HEK293 (cell line): ENCODE results near the gene IKZF1.

Experiments used
- CTCF ChIP-seq: fragments of 450-650 bp; formaldehyde crosslinking; IDR thresholded peaks from 2 replicates; pipeline ENCODE4 v1.5.1; 2016; ENCODE audit warnings: missing biosample characterization, missing genetic modification characterization
- SP7 ChIP-seq: fragments of 450-650 bp; formaldehyde crosslinking; IDR thresholded peaks from 2 replicates; pipeline ENCODE4 v1.5.1; 2016; ENCODE audit warnings: missing biosample characterization, missing genetic modification characterization
- WT1 ChIP-seq: fragments of 450-650 bp; formaldehyde crosslinking; IDR thresholded peaks from 2 replicates; pipeline ENCODE4 v1.5.1; 2016; ENCODE audit warnings: missing biosample characterization, missing genetic modification characterization
- ZBTB20 ChIP-seq: fragments of 450-650 bp; formaldehyde crosslinking; IDR thresholded peaks from 2 replicates; pipeline ENCODE4 v1.5.1; 2016; ENCODE audit warnings: missing biosample characterization, missing genetic modification characterization
- ZBTB21 ChIP-seq: fragments of 450-650 bp; formaldehyde crosslinking; IDR thresholded peaks from 2 replicates; pipeline ENCODE4 v1.5.1; 2017; ENCODE audit warnings: missing biosample characterization, missing genetic modification characterization
- ZBTB8A ChIP-seq: fragments of 450-650 bp; formaldehyde crosslinking; IDR thresholded peaks from 2 replicates; pipeline ENCODE4 v1.5.1; 2016; ENCODE audit warnings: missing biosample characterization, missing genetic modification characterization
- ZIC2 ChIP-seq: fragments of 450-650 bp; formaldehyde crosslinking; IDR thresholded peaks from 2 replicates; pipeline ENCODE4 v1.5.1; 2016; ENCODE audit warnings: missing biosample characterization, missing genetic modification characterization
- ZNF146 ChIP-seq: fragments of 450-650 bp; formaldehyde crosslinking; IDR thresholded peaks from 2 replicates; pipeline ENCODE4 v1.5.1; 2016; ENCODE audit warnings: missing biosample characterization, missing genetic modification characterization
- ZNF274 ChIP-seq, 2 experiments: fragments of 200-500 bp in 1 of 2; fragments of 450-650 bp in 1 of 2; sonication (Bioruptor generic) in 1 of 2; formaldehyde crosslinking in 1 of 2; IDR thresholded peaks; 2 replicates each; pipeline versions ENCODE4 v1.5.1 to v1.6.1; 2014 to 2016; ENCODE audit warnings: borderline replicate concordance in 1 of 2, inconsistent platforms in 1 of 2, low read length in 1 of 2, missing biosample characterization in 1 of 2, missing genetic modification characterization in 1 of 2
- ZNF518A ChIP-seq: fragments of 450-650 bp; formaldehyde crosslinking; conservative IDR thresholded peaks from 2 replicates; pipeline ENCODE4 v1.5.1; 2016; ENCODE audit warnings: low read depth, missing biosample characterization, missing genetic modification characterization
- ZNF639 ChIP-seq: fragments of 450-650 bp; formaldehyde crosslinking; IDR thresholded peaks from 2 replicates; pipeline ENCODE4 v1.5.1; 2016; ENCODE audit warnings: missing biosample characterization, missing genetic modification characterization
- ZNF791 ChIP-seq: fragments of 450-650 bp; formaldehyde crosslinking; IDR thresholded peaks from 2 replicates; pipeline ENCODE4 v1.5.1; 2016; ENCODE audit warnings: missing biosample characterization, missing genetic modification characterization
- TF ChIP-seq, protein P1 (sequence below): fragments of 450-650 bp; formaldehyde crosslinking; conservative IDR thresholded peaks from 2 replicates; pipeline ENCODE4 v1.5.1; 2016; ENCODE audit warnings: low read depth, missing biosample characterization, missing genetic modification characterization
- TF ChIP-seq, protein P2 (sequence below): fragments of 450-650 bp; formaldehyde crosslinking; IDR thresholded peaks from 2 replicates; pipeline ENCODE4 v1.5.1; 2016; ENCODE audit warnings: missing biosample characterization, missing genetic modification characterization, low read depth

- TF ChIP-seq ZNF518A, result no peak
- no peak for TF ChIP-seq ZBTB21 (tag by site-specific recombination)
- TF ChIP-seq CTCF (tag by site-specific recombination), result no peak
- TF ChIP-seq ZNF639 (tag by site-specific recombination), result no peak
- TF ChIP-seq ZNF791 (tag by site-specific recombination), result no peak
- TF ChIP-seq ZBTB8A (tag by site-specific recombination), result no peak
- no peak for TF ChIP-seq ZIC2 (tag by site-specific recombination)
- TF ChIP-seq WT1, result no peak
- TF ChIP-seq ZNF146 (tag by site-specific recombination), result no peak
- TF ChIP-seq ZNF274 (IDR thresholded peaks at IDR 0.05; ENCODE audit: low read length), result no peak
- no peak for TF ChIP-seq ZNF274 (tag by site-specific recombination; IDR thresholded peaks at IDR 0.05; ENCODE audit: borderline replicate concordance)
- TF ChIP-seq, protein P1, sequence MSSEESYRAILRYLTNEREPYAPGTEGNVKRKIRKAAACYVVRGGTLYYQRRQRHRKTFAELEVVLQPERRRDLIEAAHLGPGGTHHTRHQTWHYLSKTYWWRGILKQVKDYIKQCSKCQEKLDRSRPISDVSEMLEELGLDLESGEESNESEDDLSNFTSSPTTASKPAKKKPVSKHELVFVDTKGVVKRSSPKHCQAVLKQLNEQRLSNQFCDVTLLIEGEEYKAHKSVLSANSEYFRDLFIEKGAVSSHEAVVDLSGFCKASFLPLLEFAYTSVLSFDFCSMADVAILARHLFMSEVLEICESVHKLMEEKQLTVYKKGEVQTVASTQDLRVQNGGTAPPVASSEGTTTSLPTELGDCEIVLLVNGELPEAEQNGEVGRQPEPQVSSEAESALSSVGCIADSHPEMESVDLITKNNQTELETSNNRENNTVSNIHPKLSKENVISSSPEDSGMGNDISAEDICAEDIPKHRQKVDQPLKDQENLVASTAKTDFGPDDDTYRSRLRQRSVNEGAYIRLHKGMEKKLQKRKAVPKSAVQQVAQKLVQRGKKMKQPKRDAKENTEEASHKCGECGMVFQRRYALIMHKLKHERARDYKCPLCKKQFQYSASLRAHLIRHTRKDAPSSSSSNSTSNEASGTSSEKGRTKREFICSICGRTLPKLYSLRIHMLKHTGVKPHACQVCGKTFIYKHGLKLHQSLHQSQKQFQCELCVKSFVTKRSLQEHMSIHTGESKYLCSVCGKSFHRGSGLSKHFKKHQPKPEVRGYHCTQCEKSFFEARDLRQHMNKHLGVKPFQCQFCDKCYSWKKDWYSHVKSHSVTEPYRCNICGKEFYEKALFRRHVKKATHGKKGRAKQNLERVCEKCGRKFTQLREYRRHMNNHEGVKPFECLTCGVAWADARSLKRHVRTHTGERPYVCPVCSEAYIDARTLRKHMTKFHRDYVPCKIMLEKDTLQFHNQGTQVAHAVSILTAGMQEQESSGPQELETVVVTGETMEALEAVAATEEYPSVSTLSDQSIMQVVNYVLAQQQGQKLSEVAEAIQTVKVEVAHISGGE (tag by site-specific recombination), result no peak
- no peak for TF ChIP-seq SP7 (tag by site-specific recombination)
- TF ChIP-seq, protein P2, sequence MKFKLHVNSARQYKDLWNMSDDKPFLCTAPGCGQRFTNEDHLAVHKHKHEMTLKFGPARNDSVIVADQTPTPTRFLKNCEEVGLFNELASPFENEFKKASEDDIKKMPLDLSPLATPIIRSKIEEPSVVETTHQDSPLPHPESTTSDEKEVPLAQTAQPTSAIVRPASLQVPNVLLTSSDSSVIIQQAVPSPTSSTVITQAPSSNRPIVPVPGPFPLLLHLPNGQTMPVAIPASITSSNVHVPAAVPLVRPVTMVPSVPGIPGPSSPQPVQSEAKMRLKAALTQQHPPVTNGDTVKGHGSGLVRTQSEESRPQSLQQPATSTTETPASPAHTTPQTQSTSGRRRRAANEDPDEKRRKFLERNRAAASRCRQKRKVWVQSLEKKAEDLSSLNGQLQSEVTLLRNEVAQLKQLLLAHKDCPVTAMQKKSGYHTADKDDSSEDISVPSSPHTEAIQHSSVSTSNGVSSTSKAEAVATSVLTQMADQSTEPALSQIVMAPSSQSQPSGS (tag by site-specific recombination), result no peak
- TF ChIP-seq ZBTB20 (tag by site-specific recombination), result no peak
Observed at GRCh38 chr7:50283731-50284130, 20.8 kb upstream of the IKZF1 start.
